HepG2 (cell line): Measurements from ENCODE around the gene TAS2R19. TPM values are rescaled to one million over a fixed set of nuclear protein-coding genes. Genes with fewer than 3 reads are reported as not detected.

ENCODE experiments used
- ATAC-seq: fragments of 200-7000 bp; cut with Tn5 transposase; 3 replicates; pipeline ENCODE4 v1.9.1; 2020; ENCODE audit warnings: mild to moderate bottlenecking, moderate library complexity
- BruUV-seq: library from RNA; stranded (reverse); fragments of 400-500 nt; replicated peaks from 2 replicates; lab custom pipeline; 2021; lab: Mats Ljungman, UMichigan
- CTCF ChIA-PET: fragments of 300-600 bp; formaldehyde crosslinking; extraction: SDS; loops from one replicate; lab custom pipeline; 2021; ENCODE audit warnings: low total read pairs, inconsistent platforms, low intra/inter-chr PET ratio; lab: Yijun Ruan, JAX
- POLR2A ChIA-PET: fragments of 350-600 bp; sonication (Branson Sonifier 250); formaldehyde crosslinking; loops from one replicate; lab custom pipeline; 2020; ENCODE audit warnings: antibody characterized with exemption, inconsistent platforms; lab: Yijun Ruan, JAX
- DNase-seq: peaks from one replicate; pipeline ENCODE4 v3.0.0-alpha.2; 2015; ENCODE audit warnings: low spot score
- FAIRE-seq: peaks from 3 replicates; lab custom pipeline; 2011; peaks lifted over from hg19 to GRCh38; lab: Jason Lieb, UNC
- H2AFZ ChIP-seq: one replicate; pipeline ENCODE4 v1.6.1; 2011; ENCODE audit warnings: low read length, inconsistent platforms
- H3K27ac ChIP-seq: fragments of 300-600 bp; 3 replicates; pipeline ENCODE4 v1.8.0; 2011; ENCODE audit warnings: mixed run types, mild to moderate bottlenecking, mixed read lengths, low read length, inconsistent platforms; ENCODE audit not compliant: insufficient read depth; ENCODE audit errors: extremely low read length
- H3K27me3 ChIP-seq, 2 experiments: fragments of 200-600 bp in 1 of 2; 2 replicates in 1 of 2; 3 replicates in 1 of 2; pipeline versions ENCODE4 v1.6.0 to v1.8.0; 2011; ENCODE audit warnings: low read length in 2 of 2, mild to moderate bottlenecking in 2 of 2, moderate library complexity in 2 of 2, inconsistent platforms in 1 of 2; ENCODE audit not compliant: insufficient read depth in 2 of 2, control insufficient read depth in 1 of 2
- H3K36me3 ChIP-seq, 2 experiments: fragments of 200-600 bp in 1 of 2; replicated peaks in 1 of 2; 2 replicates in 1 of 2; 3 replicates in 1 of 2; pipeline versions ENCODE4 v1.5.1 to v1.8.0; 2011; ENCODE audit warnings: low read length in 2 of 2, inconsistent platforms in 1 of 2; ENCODE audit not compliant: insufficient read depth in 2 of 2, control insufficient read depth in 1 of 2
- H3K4me1 ChIP-seq: 2 replicates; pipeline ENCODE4 v1.5.1; 2012; ENCODE audit warnings: low read length, inconsistent platforms; ENCODE audit not compliant: insufficient read depth
- H3K4me2 ChIP-seq: 2 replicates; pipeline ENCODE4 v1.6.0; 2011; ENCODE audit warnings: low read depth, low read length, inconsistent platforms
- H3K4me3 ChIP-seq, 3 experiments: fragments of 200-600 bp in 1 of 3; sonication (generic), shearing (Covaris generic) in 1 of 3; replicated peaks in 1 of 3; 2 replicates each; pipeline ENCODE4 v1.5.1; 2011 to 2016; ENCODE audit warnings: low read length in 3 of 3, inconsistent platforms in 2 of 3, low read depth in 2 of 3, mild to moderate bottlenecking in 2 of 3, control low read depth in 1 of 3, mixed read lengths in 1 of 3; ENCODE audit not compliant: insufficient read depth in 1 of 3
- H3K79me2 ChIP-seq: one replicate; pipeline ENCODE4 v1.6.1; 2011; ENCODE audit warnings: low read length, inconsistent platforms; ENCODE audit not compliant: insufficient read depth
- H3K9ac ChIP-seq: 2 replicates; pipeline ENCODE4 v1.6.0; 2011; ENCODE audit warnings: mild to moderate bottlenecking, low read depth, low read length, inconsistent platforms; ENCODE audit not compliant: insufficient read depth
- H3K9me3 ChIP-seq: 2 replicates; pipeline ENCODE4 v1.5.1; 2012; ENCODE audit warnings: mild to moderate bottlenecking, low read length
- H4K20me1 ChIP-seq: 2 replicates; pipeline ENCODE4 v1.6.0; 2011; ENCODE audit warnings: inconsistent platforms, mild to moderate bottlenecking, low read length, moderate library complexity; ENCODE audit not compliant: insufficient read depth
- E2F1 ChIP-seq: sonication (generic); formaldehyde crosslinking; IDR thresholded peaks from 2 replicates; pipeline ENCODE4 v1.5.0; 2020; ENCODE audit warnings: missing genetic modification reagents
- IKZF1 ChIP-seq: fragments of 450-650 bp; IDR thresholded peaks from 2 replicates; pipeline ENCODE4 v1.7.1; 2016
- KDM5B ChIP-seq: sonication (generic); formaldehyde crosslinking; IDR thresholded peaks from 2 replicates; pipeline ENCODE4 v1.4.0; 2020; ENCODE audit warnings: missing genetic modification reagents, mild to moderate bottlenecking, borderline replicate concordance
- NFYC ChIP-seq: IDR thresholded peaks from 2 replicates; pipeline ENCODE4 v1.6.1; 2016; ENCODE audit warnings: missing genetic modification reagents, missing compliant biosample characterization
- SKI ChIP-seq: fragments of 450-650 bp; IDR thresholded peaks from one replicate; pipeline ENCODE4 v1.6.1; 2018; ENCODE audit warnings: mild to moderate bottlenecking; ENCODE audit not compliant: partially characterized antibody
- TBX3 ChIP-seq: fragments of 450-650 bp; IDR thresholded peaks from 2 replicates; pipeline ENCODE4 v1.6.1; 2017; ENCODE audit warnings: antibody characterized with exemption, mild to moderate bottlenecking, inconsistent platforms, borderline replicate concordance
- U2AF2 ChIP-seq: fragments of 200-400 bp; formaldehyde crosslinking; IDR thresholded peaks from 2 replicates; pipeline ENCODE4 v1.6.1; 2017; ENCODE audit warnings: low read depth, mild to moderate bottlenecking, low read length
- ZBTB33 ChIP-seq: sonication (generic); formaldehyde crosslinking; IDR thresholded peaks from 2 replicates; pipeline ENCODE4 v1.4.0; 2020; ENCODE audit warnings: missing genetic modification reagents
- ZFYVE20 ChIP-seq: sonication (generic); formaldehyde crosslinking; IDR thresholded peaks from 2 replicates; pipeline ENCODE4 v1.8.0; 2023; ENCODE audit warnings: low read depth, mild to moderate bottlenecking, moderate library complexity, missing genetic modification reagents, borderline replicate concordance
- ZNF121 ChIP-seq: sonication (generic); formaldehyde crosslinking; IDR thresholded peaks from 2 replicates; pipeline ENCODE4 v1.5.0; 2020; ENCODE audit warnings: mild to moderate bottlenecking, missing genetic modification reagents
- ZNF552 ChIP-seq: sonication (generic); formaldehyde crosslinking; IDR thresholded peaks from 2 replicates; pipeline ENCODE4 v1.9.0; 2022; ENCODE audit warnings: missing genetic modification reagents, mild to moderate bottlenecking, borderline replicate concordance
- ZNF563 ChIP-seq: sonication (generic); formaldehyde crosslinking; IDR thresholded peaks from 2 replicates; pipeline ENCODE4 v1.8.0; 2022; ENCODE audit warnings: mild to moderate bottlenecking, moderate library complexity, missing genetic modification reagents
- ZNF850 ChIP-seq: sonication (generic); formaldehyde crosslinking; conservative IDR thresholded peaks from 2 replicates; pipeline ENCODE4 v1.9.0; 2021; ENCODE audit warnings: mild to moderate bottlenecking, missing genetic modification reagents
- WGBS: methylation state at CpG from one replicate; pipeline ENCODE4 v1.1.6; 2017; ENCODE audit warnings: low lambda C conversion rate; 5-methylcytosine and 5-hydroxymethylcytosine counted together
- in situ Hi-C: cut with HindIII; loops from 2 replicates; pipeline ENCODE4 v1.10.0; 2017; ENCODE audit warnings: low pct_unique_long_range_greater_than_20kb; ENCODE audit not compliant: extremely low pct_ligation_motif_present
- intact Hi-C: fragments of 100-400 bp; cut with micrococcal nuclease; formaldehyde crosslinking; loops from one replicate; pipeline ENCODE4 v1.10.0; 2022; ENCODE audit not compliant: unreplicated experiment
- polyA plus RNA-seq, 8 experiments: library from polyadenylated mRNA; depleted of rRNA in 3 of 8; stranded (reverse) in 7 of 8; unstranded in 1 of 8; fragments of >200 nt; fragmentation: Illumina TruSeq in 4 of 8; extraction: Trizol in 4 of 8; gene quantifications; 2 replicates each; pipeline versions ENCODE4 v1.2.1 to v1.2.3, GENCODE V29; 2011 to 2016; ENCODE audit warnings: low read depth in 4 of 8, missing spikeins in 1 of 8, mixed read lengths in 1 of 8; ENCODE audit not compliant: insufficient read depth in 1 of 8
- total RNA-seq, 5 experiments: library from RNA; depleted of rRNA; stranded (reverse); fragments of >200 nt; fragmentation: Illumina TruSeq; extraction: Trizol; gene quantifications; 2 replicates each; pipeline ENCODE4 v1.2.3, GENCODE V29; 2016; ENCODE audit warnings: low read depth in 1 of 5
- TF ChIP-seq, protein P1 (sequence below): sonication (generic); formaldehyde crosslinking; IDR thresholded peaks from 2 replicates; pipeline ENCODE4 v1.8.0; 2022; ENCODE audit warnings: low read depth, missing genetic modification reagents
- TF ChIP-seq, protein P2 (sequence below): sonication (generic); formaldehyde crosslinking; IDR thresholded peaks from 2 replicates; pipeline ENCODE4 v1.5.1; 2020; ENCODE audit warnings: missing genetic modification reagents, mild to moderate bottlenecking, borderline replicate concordance

TAS2R19 gene
- total and polyA plus RNA-seq, 2 of the 13 experiments (the other 11 are each of a cell fraction or from before 2014, with no cell fraction given), result 0.62 to 5.3 TPM

DNA sequence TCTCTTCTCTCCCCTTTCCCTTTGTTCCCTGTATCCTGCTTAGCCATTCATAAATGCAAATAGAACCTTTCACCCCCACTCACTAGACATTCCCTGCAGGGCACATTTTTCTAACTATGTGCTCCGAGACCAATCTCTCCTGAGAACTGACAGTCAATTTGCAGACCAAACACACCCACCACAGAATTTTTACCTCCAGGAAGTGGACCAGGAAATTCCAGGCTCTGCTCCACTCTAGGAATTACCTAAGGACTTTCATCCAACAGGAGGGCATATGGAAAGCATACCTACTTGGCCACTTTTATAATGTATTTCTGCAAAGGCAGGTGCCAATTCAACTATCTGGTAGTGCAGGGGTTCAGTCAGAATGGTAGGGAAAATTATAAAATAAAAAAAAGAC, 48.6 kb upstream of the TAS2R19 start:
- peaks cover 26% of the 10 kb centered on the region for H3K4me1 ChIP-seq
- DNase-seq, result peak; percentile 16
- no TSS peak for BruUV-seq
- peak; percentile 57 for ATAC-seq
- H3K79me2 ChIP-seq, result no peaks in the 10 kb centered on the region
- no peak for FAIRE-seq
- in situ Hi-C loops (loop anchor here (5.0 kb wide), 1 partner anchor 54 kb away; no protein-coding TSS in a partner anchor), intact Hi-C loops (loop anchor here (1.0 kb wide), 1 partner anchor 52 kb away; no protein-coding TSS in a partner anchor)
- WGBS, result 29% methylated on average over 1 of the region's 1 CpG
- H3K9me3 ChIP-seq, result no peaks in the 10 kb centered on the region
- H3K27ac ChIP-seq, result no peak overlapping the region
- H4K20me1 ChIP-seq, result no peaks in the 10 kb centered on the region
- H3K27me3 ChIP-seq, result no peaks in the 10 kb centered on the region; a peak in 1 of 5 replicates
- H3K9ac ChIP-seq, result no peak overlapping the region
- ChIA-PET CTCF (no interaction called here), POLR2A (interaction anchor here (1.3 kb wide), 1 partner anchor 100 kb away, joined by 5 read pairs; the partner anchor contains the start of gene SMIM10L1)
- no peak overlapping the region for H3K4me3 ChIP-seq
- no peak overlapping the region for H3K4me2 ChIP-seq
- no peak overlapping the region for H2AFZ ChIP-seq
- TF ChIP-seq KDM5B (CRISPR knock-in tag), result no peak
- TF ChIP-seq NFYC (CRISPR knock-in tag), result no peak
- no peak for TF ChIP-seq ZNF850 (CRISPR knock-in tag)
- TF ChIP-seq, protein P1, sequence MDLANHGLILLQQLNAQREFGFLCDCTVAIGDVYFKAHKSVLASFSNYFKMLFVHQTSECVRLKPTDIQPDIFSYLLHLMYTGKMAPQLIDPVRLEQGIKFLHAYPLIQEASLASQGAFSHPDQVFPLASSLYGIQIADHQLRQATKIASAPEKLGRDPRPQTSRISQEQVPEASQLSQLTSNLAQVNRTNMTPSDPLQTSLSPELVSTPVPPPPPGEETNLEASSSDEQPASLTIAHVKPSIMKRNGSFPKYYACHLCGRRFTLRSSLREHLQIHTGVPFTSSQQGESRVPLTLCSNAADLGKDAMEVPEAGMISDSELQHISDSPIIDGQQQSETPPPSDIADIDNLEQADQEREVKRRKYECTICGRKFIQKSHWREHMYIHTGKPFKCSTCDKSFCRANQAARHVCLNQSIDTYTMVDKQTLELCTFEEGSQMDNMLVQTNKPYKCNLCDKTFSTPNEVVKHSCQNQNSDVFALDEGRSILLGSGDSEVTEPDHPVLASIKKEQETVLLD (CRISPR knock-in tag), result no peak
- TF ChIP-seq, protein P2, sequence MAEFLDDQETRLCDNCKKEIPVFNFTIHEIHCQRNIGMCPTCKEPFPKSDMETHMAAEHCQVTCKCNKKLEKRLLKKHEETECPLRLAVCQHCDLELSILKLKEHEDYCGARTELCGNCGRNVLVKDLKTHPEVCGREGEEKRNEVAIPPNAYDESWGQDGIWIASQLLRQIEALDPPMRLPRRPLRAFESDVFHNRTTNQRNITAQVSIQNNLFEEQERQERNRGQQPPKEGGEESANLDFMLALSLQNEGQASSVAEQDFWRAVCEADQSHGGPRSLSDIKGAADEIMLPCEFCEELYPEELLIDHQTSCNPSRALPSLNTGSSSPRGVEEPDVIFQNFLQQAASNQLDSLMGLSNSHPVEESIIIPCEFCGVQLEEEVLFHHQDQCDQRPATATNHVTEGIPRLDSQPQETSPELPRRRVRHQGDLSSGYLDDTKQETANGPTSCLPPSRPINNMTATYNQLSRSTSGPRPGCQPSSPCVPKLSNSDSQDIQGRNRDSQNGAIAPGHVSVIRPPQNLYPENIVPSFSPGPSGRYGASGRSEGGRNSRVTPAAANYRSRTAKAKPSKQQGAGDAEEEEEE, result no peak
- no peak for TF ChIP-seq ZNF121
- TF ChIP-seq ZBTB33 (CRISPR knock-in tag), result no peak
- no peak for TF ChIP-seq ZFYVE20
- no peak for TF ChIP-seq E2F1 (CRISPR knock-in tag)
- TF ChIP-seq ZNF563 (CRISPR knock-in tag), result no peak
- TF ChIP-seq SKI, result no peak
- TF ChIP-seq IKZF1, result no peak
- no peak for TF ChIP-seq U2AF2
- TF ChIP-seq ZNF552, result no peak
- TF ChIP-seq TBX3, result no peak
- H3K36me3 ChIP-seq, result no peaks in the 10 kb centered on the region; a peak in 1 of 5 replicates
